Measurements from ENCODE around the gene CCDC110. TPM values are rescaled to one million over a fixed set of nuclear protein-coding genes. Genes with fewer than 3 reads are reported as not detected.

CCDC110 gene
- total RNA-seq: 1 to 10 TPM; 1.3 to 4.1 (median 1.3) TPM

DNA sequence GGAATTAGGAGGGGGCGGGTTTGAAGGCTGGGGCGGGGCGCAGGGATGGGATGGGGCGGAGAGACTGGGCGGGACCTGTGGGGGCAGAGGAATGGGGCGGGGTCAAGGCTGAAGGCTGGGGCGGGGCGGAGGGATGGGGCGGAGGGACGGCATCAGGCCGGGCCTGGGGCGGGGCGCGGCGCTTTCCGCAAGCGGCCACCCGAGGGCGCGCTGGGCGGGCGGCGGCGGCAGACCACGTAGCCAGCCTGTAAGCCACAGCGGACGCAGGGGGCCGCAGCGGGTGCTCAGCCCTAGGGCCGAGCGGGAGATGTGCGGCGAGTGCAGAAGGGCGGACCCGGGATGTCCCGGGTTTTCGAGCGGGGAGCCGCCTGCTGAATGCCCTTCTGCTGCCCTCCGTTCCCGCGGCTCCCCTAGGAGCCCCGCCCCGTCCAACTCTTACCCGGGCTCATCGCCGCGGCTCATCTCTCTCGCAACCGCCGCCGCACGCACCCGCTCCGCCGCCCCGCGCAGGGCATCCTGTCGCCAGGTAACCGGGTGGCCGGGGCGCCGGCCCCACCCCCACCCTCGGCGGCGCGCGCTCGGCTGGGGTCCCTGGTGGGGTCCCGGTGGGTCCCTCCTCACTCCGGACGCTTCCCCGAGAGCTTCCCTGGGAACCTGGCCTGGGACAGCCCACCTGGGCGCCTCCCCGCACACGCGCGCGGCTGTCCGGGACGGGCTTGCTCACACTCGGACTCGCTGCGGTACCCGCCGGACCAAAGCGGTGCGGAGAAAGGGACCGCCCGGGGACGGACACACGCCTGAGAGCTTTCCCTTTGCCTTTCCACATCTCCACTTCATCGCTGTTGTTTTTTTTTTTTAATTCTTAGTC, at the start of gene CCDC110:
Gene CCDC110 (minus strand): TSS at position 499 of the 868 bp plus-strand sequence. CDS start 50 bp downstream, at position 449.
- peak within 1 kb of the TSS; percentile 83 to 96 (median 92) for H3K4me3 ChIP-seq

DNA sequence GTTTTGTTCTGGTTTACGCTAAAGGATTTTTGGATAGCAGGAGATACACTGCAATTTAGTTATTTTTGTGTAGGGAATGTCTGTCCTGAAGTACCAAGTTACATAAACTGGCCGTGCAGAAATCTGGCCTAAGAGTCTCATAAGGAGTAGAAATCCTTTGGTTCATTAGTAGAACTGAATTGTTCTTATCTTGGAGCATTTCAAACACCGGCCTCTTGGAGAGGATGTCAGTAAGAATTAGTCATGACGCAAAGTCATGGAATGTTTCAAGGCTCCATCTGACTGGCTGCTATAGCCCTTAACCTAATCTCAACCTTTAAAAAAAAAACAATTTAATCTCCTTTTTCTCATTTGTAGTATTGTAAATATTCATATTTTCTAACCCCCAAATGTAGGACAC, 48.6 kb upstream of the CCDC110 start:
- Histone ChIP-seq H3K27me3 (no peaks in the 10 kb centered on the region), H3K4me3 (no peak overlapping the region), H3K9me3 (no peaks in the 10 kb centered on the region), H3K4me1 (no peaks in the 10 kb centered on the region), H3K36me3 (no peaks in the 10 kb centered on the region), H3K27ac (no peak overlapping the region)
- no peak for DNase-seq (ENCODE audit: low spot score in 2 of 2)
- no peak for TF ChIP-seq POLR2A (IDR thresholded peaks at IDR 0.05)
- TF ChIP-seq POLR2AphosphoS5 (IDR thresholded peaks at IDR 0.05): no peak
- TF ChIP-seq, protein P1, sequence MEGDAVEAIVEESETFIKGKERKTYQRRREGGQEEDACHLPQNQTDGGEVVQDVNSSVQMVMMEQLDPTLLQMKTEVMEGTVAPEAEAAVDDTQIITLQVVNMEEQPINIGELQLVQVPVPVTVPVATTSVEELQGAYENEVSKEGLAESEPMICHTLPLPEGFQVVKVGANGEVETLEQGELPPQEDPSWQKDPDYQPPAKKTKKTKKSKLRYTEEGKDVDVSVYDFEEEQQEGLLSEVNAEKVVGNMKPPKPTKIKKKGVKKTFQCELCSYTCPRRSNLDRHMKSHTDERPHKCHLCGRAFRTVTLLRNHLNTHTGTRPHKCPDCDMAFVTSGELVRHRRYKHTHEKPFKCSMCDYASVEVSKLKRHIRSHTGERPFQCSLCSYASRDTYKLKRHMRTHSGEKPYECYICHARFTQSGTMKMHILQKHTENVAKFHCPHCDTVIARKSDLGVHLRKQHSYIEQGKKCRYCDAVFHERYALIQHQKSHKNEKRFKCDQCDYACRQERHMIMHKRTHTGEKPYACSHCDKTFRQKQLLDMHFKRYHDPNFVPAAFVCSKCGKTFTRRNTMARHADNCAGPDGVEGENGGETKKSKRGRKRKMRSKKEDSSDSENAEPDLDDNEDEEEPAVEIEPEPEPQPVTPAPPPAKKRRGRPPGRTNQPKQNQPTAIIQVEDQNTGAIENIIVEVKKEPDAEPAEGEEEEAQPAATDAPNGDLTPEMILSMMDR (IDR thresholded peaks at IDR 0.05): no peak
- intact Hi-C loops (cut with DNase I; ENCODE audit: low total_unique reads): no loop called here

More for the DNA sequence above, at the start of gene CCDC110:
- Histone ChIP-seq H3K27ac (peak within 1 kb of the TSS; percentile 85 to 86), H3K27me3 (no peaks in the 10 kb centered on the region), H3K9me3 (no peaks in the 10 kb centered on the region), H3K4me1 (no peaks in the 10 kb centered on the region), H3K36me3 (no peaks in the 10 kb centered on the region)
- TF ChIP-seq, protein P1 (IDR thresholded peaks at IDR 0.05): peak in 2 of 3 donors; percentile 35 to 71
- peak in 2 of 3 donors; percentile 7 to 30 for TF ChIP-seq POLR2AphosphoS5 (IDR thresholded peaks at IDR 0.05)
- TF ChIP-seq POLR2A (IDR thresholded peaks at IDR 0.05): no peak
- peak; percentile 81 to 98 for DNase-seq (ENCODE audit: low spot score in 2 of 2)
- intact Hi-C loops (cut with DNase I; ENCODE audit: low total_unique reads): loop anchor here (10.0 kb wide), 1 partner anchor 123 kb away; no protein-coding TSS in a partner anchor

DNA sequence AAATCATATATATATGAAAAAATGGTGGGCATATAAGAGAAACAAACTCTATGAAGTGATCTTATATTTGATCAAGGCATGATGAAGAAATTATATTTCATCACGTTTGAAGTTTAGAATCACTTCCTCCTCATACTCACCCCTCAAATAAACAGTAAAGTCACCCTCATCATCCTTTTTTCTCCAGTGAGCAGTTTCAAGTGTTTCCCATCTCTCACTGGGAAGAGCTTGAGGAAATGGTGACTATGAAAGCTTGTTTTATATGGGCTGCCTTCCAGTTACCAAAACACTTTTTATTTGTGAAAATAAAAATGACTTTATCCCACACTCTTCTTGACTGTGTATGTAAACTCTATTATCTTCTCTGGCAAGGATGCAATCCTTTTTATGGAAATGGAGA, 47.0 kb upstream of the CCDC110 start:
- no peak overlapping the region for H3K27ac ChIP-seq
- H3K4me1 ChIP-seq: no peaks in the 10 kb centered on the region
- H3K27me3 ChIP-seq: no peaks in the 10 kb centered on the region
- no peak for TF ChIP-seq POLR2A (IDR thresholded peaks at IDR 0.05)
- TF ChIP-seq, protein P1 (IDR thresholded peaks at IDR 0.05): no peak
- TF ChIP-seq POLR2AphosphoS5 (IDR thresholded peaks at IDR 0.05): no peak
- H3K4me3 ChIP-seq: no peak overlapping the region
- H3K36me3 ChIP-seq: no peaks in the 10 kb centered on the region
- DNase-seq (ENCODE audit: low spot score in 2 of 2): no peak
- intact Hi-C loops (cut with DNase I; ENCODE audit: low total_unique reads): no loop called here
- no peaks in the 10 kb centered on the region for H3K9me3 ChIP-seq

DNA sequence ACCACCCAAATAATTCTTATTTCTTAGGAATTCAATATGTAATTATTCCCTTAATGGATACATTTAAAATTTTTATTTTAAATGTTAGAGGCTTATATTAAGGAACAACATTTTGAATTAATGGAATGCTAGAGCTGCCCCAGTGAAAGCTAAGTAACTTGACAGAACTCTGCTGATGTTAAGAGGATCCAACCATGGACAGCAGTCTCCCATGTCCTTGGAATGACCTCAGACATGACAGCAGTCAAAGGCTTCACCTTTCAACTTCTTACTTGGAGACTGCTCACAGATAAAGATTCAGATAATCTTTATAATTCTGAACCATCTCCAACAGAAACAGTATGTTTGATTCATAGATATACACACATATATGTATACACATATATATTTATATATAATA, 46.5 kb upstream of the CCDC110 start:
- DNase-seq (ENCODE audit: low spot score in 2 of 2): no peak
- intact Hi-C loops (cut with DNase I; ENCODE audit: low total_unique reads): no loop called here
- no peaks in the 10 kb centered on the region for H3K4me1 ChIP-seq
- TF ChIP-seq POLR2A (IDR thresholded peaks at IDR 0.05) (no peak), POLR2AphosphoS5 (IDR thresholded peaks at IDR 0.05) (no peak)
- TF ChIP-seq, protein P1 (IDR thresholded peaks at IDR 0.05): no peak
- no peaks in the 10 kb centered on the region for H3K27me3 ChIP-seq
- H3K27ac ChIP-seq: no peak overlapping the region
- H3K9me3 ChIP-seq: no peaks in the 10 kb centered on the region
- H3K36me3 ChIP-seq: no peaks in the 10 kb centered on the region
- no peak overlapping the region for H3K4me3 ChIP-seq

DNA sequence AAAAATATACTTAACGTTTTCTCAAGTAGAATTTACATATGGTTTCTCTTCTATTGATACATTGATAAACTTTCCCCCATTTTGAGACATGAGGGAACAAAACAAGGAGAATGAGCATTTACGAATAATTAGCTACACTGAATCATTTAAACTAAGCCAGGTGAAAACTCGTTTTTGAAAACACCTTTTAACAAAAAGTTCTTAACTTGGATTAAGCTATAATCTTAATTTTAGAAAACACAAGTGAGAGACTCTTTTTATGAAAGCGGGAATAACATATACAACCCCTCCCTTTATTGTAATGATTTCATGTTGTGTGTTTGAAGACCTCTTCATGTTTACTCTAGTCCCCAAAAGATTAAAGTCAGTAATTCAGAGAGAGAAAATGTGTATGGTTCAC, 43.7 kb upstream of the CCDC110 start:
- Histone ChIP-seq H3K36me3 (no peaks in the 10 kb centered on the region), H3K4me3 (no peak overlapping the region), H3K27ac (no peak overlapping the region), H3K9me3 (no peaks in the 10 kb centered on the region), H3K4me1 (no peaks in the 10 kb centered on the region), H3K27me3 (no peaks in the 10 kb centered on the region)
- intact Hi-C loops (cut with DNase I; ENCODE audit: low total_unique reads): no loop called here
- TF ChIP-seq, protein P1 (IDR thresholded peaks at IDR 0.05): no peak
- TF ChIP-seq POLR2A (IDR thresholded peaks at IDR 0.05) (no peak), POLR2AphosphoS5 (IDR thresholded peaks at IDR 0.05) (no peak)
- no peak for DNase-seq (ENCODE audit: low spot score in 2 of 2)
